ENCODE data around the gene WWTR1.

DNA sequence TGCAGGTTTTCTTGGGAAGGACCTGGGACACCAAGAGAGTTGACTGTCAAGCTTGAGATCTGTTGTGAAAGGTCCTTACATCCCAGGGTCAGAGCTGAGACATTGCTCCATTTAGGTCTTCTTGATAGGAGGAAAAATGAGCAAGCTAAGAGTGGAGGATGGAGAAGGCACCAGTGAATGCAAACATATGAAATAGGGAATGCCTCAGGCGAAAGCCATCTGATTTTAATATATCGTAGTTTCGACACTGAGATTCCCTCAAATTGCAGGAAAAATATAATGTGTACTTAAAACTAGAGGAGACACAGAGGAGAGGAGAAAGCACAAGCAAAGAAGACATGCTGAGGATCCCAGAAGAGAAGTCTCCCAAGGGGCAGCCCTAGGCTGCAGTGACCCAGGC, 97.8 kb downstream of the WWTR1 start:
- TF ChIP-seq TAF1 (IDR thresholded peaks at IDR 0.05; ENCODE audit: low read depth, low read length) (no peak), POLR2AphosphoS5 (IDR thresholded peaks at IDR 0.05; ENCODE audit: low read depth, low read length) (no peak), POLR2A (IDR thresholded peaks at IDR 0.05; ENCODE audit: low read depth, low read length) (no peak), PAX5 (IDR thresholded peaks at IDR 0.05; ENCODE audit: insufficient read depth, low read length, severe bottlenecking) (no peak), SPI1 (IDR thresholded peaks at IDR 0.05; ENCODE audit: low read depth, low read length) (no peak), POU2F2 (IDR thresholded peaks at IDR 0.05; ENCODE audit: low read depth, low read length) (no peak)

Measured in GM12891 (cell line).